Fibroblast of lung (primary cell): ENCODE measurements around the gene TMEM259.

ENCODE experiments used
- EZH2 ChIP-seq: IDR thresholded peaks from 2 replicates; pipeline ENCODE4 v1.5.1; 2012; ENCODE audit warnings: low read length, control low read depth, mild to moderate bottlenecking; ENCODE audit errors: missing control alignments
- TF ChIP-seq, protein P1 (sequence below), 2 donors: IDR thresholded peaks in 1 of 2; conservative IDR thresholded peaks in 1 of 2; 1 replicate in 1 of 2; 2 replicates in 1 of 2; pipeline ENCODE4 v1.5.1; 2011 to 2012; ENCODE audit warnings: low read length in 2 of 2, control low read depth in 1 of 2, inconsistent platforms in 1 of 2, low read depth in 1 of 2, mild to moderate bottlenecking in 1 of 2

DNA sequence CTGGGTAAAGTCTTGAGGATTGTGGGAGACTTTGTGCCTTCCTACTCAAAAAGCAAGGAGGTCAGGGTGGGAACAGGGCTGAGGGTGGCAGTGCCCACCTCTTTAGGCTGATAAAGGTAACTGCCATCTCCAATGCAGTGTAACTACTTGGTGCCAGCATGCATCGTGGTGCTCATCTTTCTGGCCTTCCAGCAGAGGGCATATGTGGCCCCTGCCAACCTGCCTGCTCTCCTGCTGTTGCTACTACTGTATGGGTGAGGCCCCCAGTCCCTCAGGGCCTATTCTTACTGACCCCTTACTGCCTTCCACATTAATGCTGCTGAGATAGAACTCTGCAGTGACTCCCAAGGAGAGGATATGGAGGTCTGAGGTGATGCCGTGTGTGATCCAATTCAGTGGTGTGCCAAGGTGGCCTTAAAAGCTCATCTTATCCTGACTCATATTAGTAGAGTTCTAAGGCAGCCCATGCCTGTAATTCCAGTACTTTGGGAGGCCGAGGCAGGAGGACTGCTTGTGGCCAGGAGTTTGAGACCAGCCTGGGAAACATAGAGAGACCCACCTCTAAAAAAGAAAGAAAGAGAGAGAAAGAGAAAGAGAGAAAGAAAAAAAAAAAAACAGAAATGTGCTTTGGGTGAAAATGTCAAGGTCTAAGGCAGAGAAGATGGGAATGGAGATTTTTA, 36.4 kb upstream of the TMEM259 start:
- TF ChIP-seq, protein P1, sequence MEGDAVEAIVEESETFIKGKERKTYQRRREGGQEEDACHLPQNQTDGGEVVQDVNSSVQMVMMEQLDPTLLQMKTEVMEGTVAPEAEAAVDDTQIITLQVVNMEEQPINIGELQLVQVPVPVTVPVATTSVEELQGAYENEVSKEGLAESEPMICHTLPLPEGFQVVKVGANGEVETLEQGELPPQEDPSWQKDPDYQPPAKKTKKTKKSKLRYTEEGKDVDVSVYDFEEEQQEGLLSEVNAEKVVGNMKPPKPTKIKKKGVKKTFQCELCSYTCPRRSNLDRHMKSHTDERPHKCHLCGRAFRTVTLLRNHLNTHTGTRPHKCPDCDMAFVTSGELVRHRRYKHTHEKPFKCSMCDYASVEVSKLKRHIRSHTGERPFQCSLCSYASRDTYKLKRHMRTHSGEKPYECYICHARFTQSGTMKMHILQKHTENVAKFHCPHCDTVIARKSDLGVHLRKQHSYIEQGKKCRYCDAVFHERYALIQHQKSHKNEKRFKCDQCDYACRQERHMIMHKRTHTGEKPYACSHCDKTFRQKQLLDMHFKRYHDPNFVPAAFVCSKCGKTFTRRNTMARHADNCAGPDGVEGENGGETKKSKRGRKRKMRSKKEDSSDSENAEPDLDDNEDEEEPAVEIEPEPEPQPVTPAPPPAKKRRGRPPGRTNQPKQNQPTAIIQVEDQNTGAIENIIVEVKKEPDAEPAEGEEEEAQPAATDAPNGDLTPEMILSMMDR (conservative IDR thresholded peaks at IDR 0.05 in 1 of 2, IDR thresholded peaks at IDR 0.05 in 1 of 2; ENCODE audit: low read depth in 1 of 2, low read length in 2 of 2), result no peak
- TF ChIP-seq EZH2, result no peak
